WTC11 (cell line): Measurements from ENCODE around the gene SEC31B. TPM values are rescaled to one million over a fixed set of nuclear protein-coding genes. Genes with fewer than 3 reads are reported as not detected.

Experiments
- AR ChIP-seq: fragments of 250-450 bp; sonication (Bioruptor Pico); IDR thresholded peaks from 2 replicates; pipeline ENCODE4 v1.9.0; 2021; ENCODE audit warnings: mild to moderate bottlenecking
- ARID4B ChIP-seq: sonication (generic); formaldehyde crosslinking; IDR thresholded peaks from 2 replicates; pipeline ENCODE4 v1.8.0; 2023; ENCODE audit warnings: missing genetic modification reagents, mild to moderate bottlenecking, borderline replicate concordance
- ATF2 ChIP-seq: sonication (generic); formaldehyde crosslinking; IDR thresholded peaks from 2 replicates; pipeline ENCODE4 v1.8.1; 2022; ENCODE audit warnings: low read depth, missing genetic modification reagents, borderline replicate concordance
- E2F5 ChIP-seq: sonication (generic); formaldehyde crosslinking; IDR thresholded peaks from 2 replicates; pipeline ENCODE4 v1.8.1; 2022; ENCODE audit warnings: mild to moderate bottlenecking, moderate library complexity, missing genetic modification reagents
- FOXK1 ChIP-seq: sonication (generic); formaldehyde crosslinking; IDR thresholded peaks from 2 replicates; pipeline ENCODE4 v1.8.0; 2022; ENCODE audit warnings: mild to moderate bottlenecking, moderate library complexity, missing genetic modification reagents
- FOXP4 ChIP-seq: sonication (generic); formaldehyde crosslinking; IDR thresholded peaks from 2 replicates; pipeline ENCODE4 v1.8.0; 2022; ENCODE audit warnings: mild to moderate bottlenecking, missing genetic modification reagents
- KAT7 ChIP-seq: sonication (generic); formaldehyde crosslinking; IDR thresholded peaks from 2 replicates; pipeline ENCODE4 v1.8.1; 2023; ENCODE audit warnings: missing genetic modification reagents, mild to moderate bottlenecking, borderline replicate concordance
- MAX ChIP-seq: sonication (generic); formaldehyde crosslinking; IDR thresholded peaks from 2 replicates; pipeline ENCODE4 v1.8.0; 2022; ENCODE audit warnings: mild to moderate bottlenecking, missing genetic modification reagents
- MLX ChIP-seq: sonication (generic); formaldehyde crosslinking; IDR thresholded peaks from 2 replicates; pipeline ENCODE4 v1.8.1; 2023; ENCODE audit warnings: mild to moderate bottlenecking, missing genetic modification reagents, moderate library complexity
- NFE2L1 ChIP-seq: sonication (generic); formaldehyde crosslinking; IDR thresholded peaks from 2 replicates; pipeline ENCODE4 v1.8.1; 2023; ENCODE audit warnings: missing genetic modification reagents
- NR1H2 ChIP-seq: sonication (generic); formaldehyde crosslinking; IDR thresholded peaks from 2 replicates; pipeline ENCODE4 v1.9.0; 2021; ENCODE audit warnings: mild to moderate bottlenecking, moderate library complexity, missing genetic modification reagents
- OVOL2 ChIP-seq: fragments of 250-450 bp; sonication (Bioruptor Pico); IDR thresholded peaks from 2 replicates; pipeline ENCODE4 v1.9.0; 2021; ENCODE audit warnings: mild to moderate bottlenecking, borderline replicate concordance
- PRDM15 ChIP-seq: sonication (generic); formaldehyde crosslinking; IDR thresholded peaks from 2 replicates; pipeline ENCODE4 v1.8.0; 2022; ENCODE audit warnings: missing genetic modification reagents
- SP1 ChIP-seq: sonication (generic); formaldehyde crosslinking; conservative IDR thresholded peaks from 2 replicates; pipeline ENCODE4 v1.8.1; 2022; ENCODE audit warnings: missing genetic modification reagents
- ZNF121 ChIP-seq: sonication (generic); formaldehyde crosslinking; IDR thresholded peaks from 2 replicates; pipeline ENCODE4 v1.8.0; 2023; ENCODE audit warnings: missing genetic modification reagents
- ZNF263 ChIP-seq: sonication (generic); formaldehyde crosslinking; IDR thresholded peaks from 2 replicates; pipeline ENCODE4 v1.8.1; 2022; ENCODE audit warnings: low read depth, mild to moderate bottlenecking, moderate library complexity, missing genetic modification reagents
- total RNA-seq: library from RNA; stranded (reverse); gene quantifications from 3 replicates; pipeline ENCODE4 v1.2.3, GENCODE V29; 2021

The SEC31B gene
- total RNA-seq, 1 experiment from 2014 or later = 6.7 TPM

- TF ChIP-seq NR1H2 (CRISPR knock-in tag) (no peak), MAX (peak; percentile 62), FOXK1 (CRISPR knock-in tag) (no peak), MLX (CRISPR knock-in tag) (no peak), ATF2 (CRISPR knock-in tag) (no peak), OVOL2 (CRISPR knock-in tag) (no peak), KAT7 (CRISPR knock-in tag) (0 out of 2 replicates have a peak, but pooled peaks have one; percentile 76), SP1 (CRISPR knock-in tag) (no peak; the same call in 1 of the 2 replicates), PRDM15 (peak; percentile 75), FOXP4 (no peak), AR (CRISPR knock-in tag) (no peak), ARID4B (peak; percentile 80; the same call in 1 of the 2 replicates), E2F5 (peak; percentile 68; the same call in 1 of the 2 replicates), NFE2L1 (CRISPR knock-in tag) (peak; percentile 71; the same call in 1 of the 2 replicates), ZNF263 (CRISPR knock-in tag) (peak; percentile 61; the same call in 1 of the 2 replicates), ZNF121 (peak; percentile 95)
Measured at GRCh38 chr10:100519311-100520051, at the start of gene SEC31B (continued).
